CD4-positive, alpha-beta T cell treated with Interleukin-6 for 4 hours (primary cell): ENCODE data around the gene MOB3A.

Experiments used
- DNase-seq: peaks from one replicate; pipeline ENCODE4 v3.0.0-alpha.2; 2020; ENCODE audit warnings: mixed read lengths

Gene MOB3A

GRCh38 chr19:2123682-2124387 lies 27.7 kb upstream of the MOB3A start:
- peak; percentile 23 for DNase-seq

DNA sequence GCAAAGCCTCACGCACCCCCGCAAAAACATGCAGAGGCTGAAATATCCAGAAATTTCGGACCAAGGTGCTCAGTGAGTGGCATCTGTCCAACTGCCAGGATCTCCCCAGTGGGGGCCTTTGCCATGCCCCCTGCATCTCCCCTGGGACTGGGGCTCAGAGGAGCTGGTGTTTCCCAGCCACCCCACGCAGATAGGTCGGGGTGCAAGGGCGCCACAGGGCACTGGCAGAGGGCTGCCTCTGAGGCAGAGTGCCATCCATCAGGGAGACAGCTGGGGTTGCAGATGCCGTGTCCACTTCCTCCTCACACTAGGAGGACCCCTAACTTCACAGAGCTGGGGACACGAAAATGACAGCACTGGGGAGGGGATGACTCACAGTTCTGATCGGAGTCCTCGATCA lies 26.9 kb upstream of the MOB3A start:
- no peak for DNase-seq

DNA sequence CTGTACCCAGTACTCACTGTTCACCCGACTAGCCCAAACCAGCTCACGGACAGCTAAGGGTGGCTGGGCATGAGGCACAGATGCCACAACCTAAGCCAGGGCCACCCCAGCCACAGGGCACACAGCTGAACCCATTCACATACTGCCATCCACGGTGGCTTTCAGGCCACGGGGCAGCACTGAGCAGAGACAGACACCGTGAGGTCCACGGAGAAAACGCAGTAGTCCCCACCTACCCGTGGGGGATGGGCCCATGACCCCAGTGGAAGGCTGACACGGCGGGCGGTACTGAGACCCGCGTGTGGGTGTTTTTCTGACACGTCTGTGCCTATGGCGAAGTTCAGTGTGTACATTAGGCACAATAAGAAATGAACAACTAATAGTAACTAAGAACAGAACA lies 26.1 kb upstream of the MOB3A start:
- no peak for DNase-seq

DNA sequence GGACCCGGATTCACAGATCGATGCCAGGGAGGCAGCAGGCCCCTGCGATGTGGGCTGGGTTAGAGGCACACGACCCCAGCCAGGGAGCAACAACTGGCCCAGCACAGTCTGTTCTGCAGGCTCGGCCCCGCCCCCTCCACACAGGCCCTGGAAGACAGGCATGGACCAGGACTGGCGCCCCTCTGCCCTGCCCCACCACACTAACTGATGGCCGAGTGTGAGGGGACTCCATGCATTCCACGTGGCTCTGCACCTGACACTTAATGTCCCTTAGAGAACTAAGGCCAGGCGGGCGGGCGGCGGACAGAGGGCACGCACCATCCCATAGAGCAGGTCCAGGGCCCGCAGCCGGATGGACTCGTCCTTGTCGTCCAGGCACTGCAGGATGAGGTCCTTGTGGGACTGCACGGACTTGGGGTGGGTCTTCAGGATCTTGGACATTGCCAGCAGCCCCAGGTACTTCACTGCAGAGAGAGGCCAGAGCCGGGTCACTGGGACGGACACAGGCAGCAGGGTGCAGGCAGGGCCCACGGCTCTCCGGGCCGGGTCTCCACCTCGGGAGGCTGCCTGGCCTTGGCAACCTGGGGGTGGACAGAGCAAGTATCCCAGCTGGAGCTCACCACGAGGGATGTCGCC lies 25.4 kb upstream of the MOB3A start:
- DNase-seq, result no peak

- no peak for DNase-seq
Observed at GRCh38 chr19:2120821-2121220, 24.7 kb upstream of the MOB3A start.

- no peak for DNase-seq
Observed at GRCh38 chr19:2119921-2120785, 24.0 kb upstream of the MOB3A start.

- no peak for DNase-seq
Observed at GRCh38 chr19:2118438-2118837, 22.3 kb upstream of the MOB3A start.

DNA sequence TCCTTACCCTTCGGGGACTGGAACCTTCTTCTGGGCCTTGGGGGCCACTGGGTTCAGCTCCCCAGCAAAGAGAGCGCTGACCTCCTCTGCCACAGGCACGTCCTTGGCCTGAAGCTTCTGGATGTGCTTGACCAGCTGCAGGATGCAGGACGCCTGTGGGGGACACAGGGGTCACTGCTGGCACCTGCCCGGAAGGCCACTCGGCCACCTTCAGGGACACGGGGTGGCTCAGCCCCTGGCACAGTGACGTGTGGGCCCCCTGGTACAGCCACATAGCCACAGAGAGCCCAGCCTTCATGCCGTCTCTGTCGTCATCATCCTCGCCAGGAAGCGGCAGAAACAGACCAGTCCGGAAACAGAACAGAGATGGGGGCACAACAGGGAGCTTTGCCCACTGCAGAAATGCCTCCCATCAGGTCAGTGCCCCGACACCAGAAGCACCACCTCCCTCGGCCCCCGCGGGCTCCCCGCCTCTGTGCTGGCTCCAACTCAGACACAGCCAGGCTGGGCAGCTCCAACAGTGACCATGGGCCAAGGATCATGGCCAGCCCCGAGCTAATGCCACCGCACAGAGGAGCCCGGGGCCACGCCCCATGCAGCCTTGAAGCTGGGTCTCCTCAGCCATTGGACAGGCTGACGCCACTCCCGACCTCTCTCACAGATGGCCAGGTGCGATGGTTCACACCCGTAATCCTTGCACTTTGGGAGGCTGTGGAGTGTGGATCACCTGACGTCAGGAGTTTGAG lies 21.3 kb upstream of the MOB3A start:
- no peak for DNase-seq

GRCh38 chr19:2116507-2116906 lies 20.4 kb upstream of the MOB3A start:
- no peak for DNase-seq

DNA sequence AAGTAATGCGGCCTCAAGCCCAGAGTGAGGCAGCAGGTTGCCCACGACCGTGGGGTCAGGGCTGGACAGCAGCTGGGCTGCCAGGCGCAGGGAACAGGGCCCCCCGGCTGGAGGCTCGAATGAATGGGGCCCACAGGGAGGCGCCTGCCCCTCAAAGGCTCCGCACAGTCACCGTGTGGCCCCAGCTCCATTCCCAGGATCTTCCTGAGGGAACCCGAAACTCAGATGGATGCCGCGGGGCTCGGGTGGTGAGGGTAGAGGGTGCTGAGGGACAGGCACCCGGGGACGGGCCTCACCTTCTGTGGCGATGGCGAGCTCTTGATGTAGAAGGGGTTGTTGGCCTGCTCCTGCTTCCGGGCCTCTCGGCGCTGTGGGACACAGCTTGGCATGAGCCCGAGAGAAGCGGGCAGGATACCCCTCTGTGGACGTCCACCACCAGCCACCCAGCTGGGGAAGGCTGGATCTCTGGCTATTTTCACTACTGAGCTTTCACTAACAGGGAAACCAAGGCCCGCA lies 19.8 kb upstream of the MOB3A start:
- DNase-seq, result no peak

DNA sequence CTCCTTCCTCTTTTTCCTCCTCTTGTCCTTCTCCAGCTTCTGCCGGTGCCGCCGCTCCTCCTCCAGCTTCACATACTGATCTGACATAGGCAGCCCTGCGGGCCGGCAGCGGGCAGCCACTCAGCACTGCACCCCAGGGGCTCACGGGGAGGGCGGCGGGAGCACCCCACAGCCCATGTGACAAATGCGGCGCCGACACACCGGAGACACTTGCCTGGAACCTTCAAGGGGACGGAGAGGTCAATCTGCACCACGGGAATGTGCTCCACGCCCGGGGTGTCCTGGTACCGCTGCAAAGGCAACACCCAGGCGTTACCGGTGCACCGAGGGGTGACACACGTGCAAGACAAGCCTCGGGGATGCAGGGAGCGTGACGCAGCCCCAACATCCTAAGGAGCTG lies 19.2 kb upstream of the MOB3A start:
- DNase-seq, result no peak

GRCh38 chr19:2114821-2115220 lies 18.7 kb upstream of the MOB3A start:
- DNase-seq, result no peak

DNA sequence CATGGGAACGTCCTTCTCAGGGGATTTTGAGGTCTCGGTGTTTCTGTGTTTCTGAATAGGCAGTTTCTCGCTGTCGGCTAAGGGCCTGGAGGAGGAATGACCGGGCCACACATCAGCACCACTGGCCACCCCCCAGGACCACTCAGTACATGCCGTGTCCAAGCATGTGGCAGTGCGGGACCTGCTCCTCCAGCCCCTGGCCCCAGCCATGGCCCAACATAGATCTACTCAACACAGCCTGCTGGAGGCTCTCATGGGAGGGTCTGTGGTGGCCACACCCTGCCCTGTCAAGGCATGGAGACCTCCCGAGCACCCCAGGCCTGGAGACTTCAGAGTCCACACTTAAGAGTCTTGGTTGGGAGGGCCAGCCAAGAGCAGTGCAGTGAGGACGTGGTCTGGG lies 18.1 kb upstream of the MOB3A start:
- no peak for DNase-seq

- DNase-seq, result no peak
Observed at GRCh38 chr19:2113439-2114211, 17.5 kb upstream of the MOB3A start.

- no peak for DNase-seq
Observed at GRCh38 chr19:2112516-2113320, 16.6 kb upstream of the MOB3A start.

- no peak for DNase-seq
Observed at GRCh38 chr19:2111886-2112285, 15.8 kb upstream of the MOB3A start.

GRCh38 chr19:2111425-2111824 lies 15.3 kb upstream of the MOB3A start:
- DNase-seq, result no peak

- DNase-seq, result peak; percentile 16
Observed at GRCh38 chr19:2110822-2111221, 14.7 kb upstream of the MOB3A start.

- no peak for DNase-seq
Observed at GRCh38 chr19:2109046-2109864, 13.1 kb upstream of the MOB3A start.
